Upper lobe of left lung (tissue), 6 donors: ENCODE measurements around the gene HMX2. TPM values are rescaled to one million over a fixed set of nuclear protein-coding genes. Genes with fewer than 3 reads are reported as not detected.

ENCODE experiments used
- ATAC-seq, 2 donors: fragments of 200-7000 bp; cut with Tn5 transposase; one replicate each; pipeline ENCODE4 v1.9.1; 2022; ENCODE audit warnings: mild to moderate bottlenecking in 2 of 2, moderate library complexity in 2 of 2; ENCODE audit not compliant: low FRiP score in 2 of 2
- DNase-seq, 2 donors: peaks; one replicate each; pipeline ENCODE4 v3.0.0-alpha.2; 2019 to 2020
- H3K27ac ChIP-seq, 4 donors: fragments of 200-600 bp; sonication (generic); one replicate each; pipeline ENCODE4 v1.5.1; 2016 to 2019
- H3K27me3 ChIP-seq, 4 donors: fragments of 200-600 bp; sonication (generic); one replicate each; pipeline ENCODE4 v1.5.1; 2017 to 2019
- H3K36me3 ChIP-seq, 4 donors: fragments of 200-600 bp; sonication (generic); one replicate each; pipeline ENCODE4 v1.5.1; 2016 to 2019
- H3K4me1 ChIP-seq, 4 donors: fragments of 200-600 bp; sonication (generic); one replicate each; pipeline ENCODE4 v1.5.1; 2018 to 2019
- H3K4me3 ChIP-seq, 4 donors: fragments of 200-600 bp; sonication (generic); one replicate each; pipeline ENCODE4 v1.5.1; 2017 to 2019; ENCODE audit warnings: mild to moderate bottlenecking in 2 of 4, moderate library complexity in 1 of 4
- H3K9me3 ChIP-seq, 4 donors: fragments of 200-600 bp; sonication (generic); one replicate each; pipeline ENCODE4 v1.5.1; 2018 to 2019
- CTCF ChIP-seq, 6 experiments: fragments of 450-650 bp in 4 of 6; fragments of 200-600 bp in 2 of 6; sonication (generic) in 2 of 6; IDR thresholded peaks; one replicate each; pipeline ENCODE4 v1.5.1; 2016 to 2019; ENCODE audit warnings: antibody characterized with exemption in 6 of 6
- EP300 ChIP-seq, 4 donors: sonication (generic); formaldehyde crosslinking; IDR thresholded peaks; one replicate each; pipeline ENCODE4 v1.5.1; 2017; ENCODE audit warnings: antibody characterized with exemption in 4 of 4, control low read depth in 2 of 4
- POLR2A ChIP-seq, 4 donors: fragments of 450-650 bp; IDR thresholded peaks; one replicate each; pipeline ENCODE4 v1.5.1; 2016 to 2017; ENCODE audit warnings: antibody characterized with exemption in 4 of 4, mild to moderate bottlenecking in 2 of 4
- POLR2AphosphoS5 ChIP-seq, 2 donors: sonication (generic); formaldehyde crosslinking; IDR thresholded peaks; one replicate each; pipeline ENCODE4 v1.5.1; 2017; ENCODE audit warnings: antibody characterized with exemption in 2 of 2
- WGBS, 2 donors: methylation state at CpG; one replicate each; pipeline ENCODE4 v1.1.5; 2017 to 2018; 5-methylcytosine and 5-hydroxymethylcytosine counted together
- total RNA-seq, 6 donors: library from RNA; depleted of rRNA in 4 of 6; stranded (reverse); fragments of >200 nt in 4 of 6; gene quantifications; one replicate each; pipeline versions ENCODE4 v1.1.0 to v1.2.1, GENCODE V29; 2016 to 2021
- donor health status: DM: no; HTN: no; CAD: no; lungs with moderate emphysema.
- donor health status: DM: no; HTN: yes; CAD: no; lungs with severe emphysema.

Gene HMX2
- total RNA-seq, 6 donors from 2014 or later = not detected

DNA sequence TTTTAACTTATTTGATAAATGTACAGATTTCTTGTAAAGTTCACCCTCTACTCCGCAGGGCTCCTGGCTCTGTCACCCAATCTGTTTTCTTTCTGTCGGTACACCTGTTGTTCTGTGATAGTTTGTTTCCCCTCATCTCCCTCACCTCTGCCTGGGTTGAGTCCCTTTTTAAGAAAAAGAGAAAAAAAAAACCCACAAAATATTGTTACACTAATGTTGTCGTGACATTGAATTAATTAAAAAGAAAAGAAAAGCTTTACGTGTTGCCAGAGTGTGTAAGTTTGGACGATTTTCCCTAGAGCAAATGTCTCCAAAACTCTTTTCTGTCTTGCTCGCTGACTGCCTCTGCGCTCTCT is 8.8 kb upstream of the HMX2 start:
- Histone ChIP-seq H3K27me3 (peaks cover 0 to 98% (median 75%) of the 10 kb centered on the region in 4 donors), H3K4me3 (no peak overlapping the region), H3K36me3 (no peaks in the 10 kb centered on the region), H3K9me3 (no peaks in the 10 kb centered on the region), H3K27ac (no peak overlapping the region), H3K4me1 (peaks cover 37 to 71% (median 54%) of the 10 kb centered on the region in 4 donors)
- WGBS, 2 donors = 8 to 10% methylated on average over 7 of the region's 7 CpGs
- TF ChIP-seq POLR2AphosphoS5 (IDR thresholded peaks at IDR 0.05) (no peak), CTCF (IDR thresholded peaks at IDR 0.05) (no peak), POLR2A (IDR thresholded peaks at IDR 0.05) (no peak), EP300 (IDR thresholded peaks at IDR 0.05) (no peak)
- DNase-seq (no peak), ATAC-seq (no peak)

DNA sequence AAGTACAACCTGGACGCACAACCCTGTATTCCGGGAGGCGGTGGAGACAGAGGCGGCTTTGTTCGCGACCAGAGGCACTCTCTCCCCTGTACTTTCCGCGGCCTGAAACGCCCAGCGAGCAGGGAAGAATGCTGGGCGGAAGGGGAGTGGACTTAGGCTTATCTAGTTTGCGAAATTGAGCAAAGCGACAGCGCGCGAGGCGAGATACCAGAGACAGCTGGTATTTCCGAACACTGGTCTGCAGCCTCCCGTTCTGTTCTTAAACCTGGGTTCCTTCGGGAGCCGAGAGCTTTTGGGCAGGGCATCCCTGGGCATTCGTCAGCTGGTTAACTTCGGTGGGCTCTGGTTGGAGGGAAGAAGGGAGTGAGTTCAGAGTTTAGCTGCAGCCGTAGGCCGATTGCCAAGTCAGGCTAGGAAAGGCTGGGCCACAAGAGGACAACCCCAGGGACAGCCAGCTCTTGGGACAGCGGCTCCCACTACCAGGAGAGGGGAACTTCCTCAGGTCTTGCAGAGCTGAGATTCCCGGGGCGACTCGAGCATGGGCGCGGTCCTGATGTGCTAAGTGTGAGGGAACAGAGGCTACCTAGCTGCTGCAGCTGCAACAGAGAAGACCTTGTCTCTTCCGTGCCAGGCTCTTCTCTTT is 8.3 kb upstream of the HMX2 start:
- Histone ChIP-seq H3K9me3 (no peaks in the 10 kb centered on the region), H3K4me3 (no peak overlapping the region), H3K27me3 (peaks cover 0 to 98% (median 74%) of the 10 kb centered on the region in 4 donors), H3K4me1 (peaks cover 32 to 66% (median 51%) of the 10 kb centered on the region in 4 donors), H3K36me3 (no peaks in the 10 kb centered on the region), H3K27ac (no peak overlapping the region)
- no peak for DNase-seq
- 7 to 13% methylated on average over 21 to 32 of the region's 32 CpGs for WGBS, 2 donors
- no peak for ATAC-seq
- TF ChIP-seq POLR2AphosphoS5 (IDR thresholded peaks at IDR 0.05) (no peak), CTCF (IDR thresholded peaks at IDR 0.05) (no peak), POLR2A (IDR thresholded peaks at IDR 0.05) (no peak), EP300 (IDR thresholded peaks at IDR 0.05) (no peak)

DNA sequence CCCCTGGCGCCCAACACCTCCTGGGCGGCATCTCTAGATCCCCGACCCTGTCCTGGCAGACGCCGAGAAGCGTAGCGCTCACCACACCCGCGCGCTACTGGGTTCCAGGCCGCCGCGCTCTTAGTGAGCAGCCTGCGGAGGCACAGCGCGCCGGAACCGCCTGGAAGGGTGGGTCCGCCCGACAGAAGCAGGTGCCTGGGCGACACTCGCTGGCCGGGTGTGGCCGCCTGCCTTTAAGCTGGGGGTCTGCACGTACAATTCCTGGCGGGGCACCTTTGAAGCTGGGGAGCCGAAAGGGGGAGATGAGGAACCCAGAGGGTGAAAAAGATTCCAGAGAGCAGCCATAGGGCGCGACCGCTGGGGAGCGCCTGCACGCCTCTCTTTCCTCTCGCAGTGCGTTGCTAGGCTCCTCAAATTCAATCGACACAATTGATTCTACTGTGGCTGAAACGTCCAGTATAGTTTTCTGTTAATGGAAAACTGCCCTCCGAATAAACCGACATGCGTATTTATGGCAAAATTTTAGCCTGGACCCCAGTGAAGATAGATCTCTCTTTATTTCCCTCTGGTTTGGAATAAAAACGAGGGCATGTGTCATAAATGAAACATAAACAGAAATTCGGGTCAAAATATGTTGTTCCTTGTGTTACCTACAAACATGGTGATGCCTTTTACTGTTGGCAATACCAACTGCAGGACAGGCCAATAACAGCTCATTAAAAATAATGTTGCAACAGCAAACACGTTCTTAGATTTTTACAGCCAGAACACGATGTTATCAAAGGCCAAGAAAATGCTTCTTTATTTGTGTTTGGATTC is 7.6 kb upstream of the HMX2 start:
- Histone ChIP-seq H3K4me1 (peaks cover 24 to 66% (median 43%) of the 10 kb centered on the region in 4 donors), H3K27me3 (peaks cover 0 to 98% (median 73%) of the 10 kb centered on the region in 4 donors), H3K9me3 (no peaks in the 10 kb centered on the region), H3K4me3 (no peak overlapping the region), H3K27ac (no peak overlapping the region), H3K36me3 (no peaks in the 10 kb centered on the region)
- WGBS, 2 donors = 5% methylated on average over 36 to 40 of the region's 43 CpGs
- TF ChIP-seq CTCF (IDR thresholded peaks at IDR 0.05) (no peak), EP300 (IDR thresholded peaks at IDR 0.05) (no peak), POLR2A (IDR thresholded peaks at IDR 0.05) (no peak), POLR2AphosphoS5 (IDR thresholded peaks at IDR 0.05) (no peak)
- no peak for ATAC-seq
- DNase-seq = peak in 1 of 2 donors; percentile 77

- H3K27ac ChIP-seq = no peak overlapping the region
- 9% methylated on average over 6 of the region's 6 CpGs for WGBS, 2 donors
- no peak for TF ChIP-seq POLR2AphosphoS5 (IDR thresholded peaks at IDR 0.05)
- TF ChIP-seq CTCF (IDR thresholded peaks at IDR 0.05) = no peak
- TF ChIP-seq EP300 (IDR thresholded peaks at IDR 0.05) = no peak
- TF ChIP-seq POLR2A (IDR thresholded peaks at IDR 0.05) = no peak
- H3K36me3 ChIP-seq = no peaks in the 10 kb centered on the region
- H3K4me3 ChIP-seq = no peak overlapping the region
- H3K27me3 ChIP-seq = peaks cover 0 to 98% (median 70%) of the 10 kb centered on the region in 4 donors
- H3K4me1 ChIP-seq = peaks cover 19 to 66% (median 40%) of the 10 kb centered on the region in 4 donors
- H3K9me3 ChIP-seq = no peaks in the 10 kb centered on the region
- no peak for ATAC-seq
- DNase-seq = no peak
These were observed 6.9 kb upstream of the HMX2 start for GRCh38 chr10:123140983-123141390.
